ENCODE measurements around the gene ACOT11.

Gene ACOT11

DNA sequence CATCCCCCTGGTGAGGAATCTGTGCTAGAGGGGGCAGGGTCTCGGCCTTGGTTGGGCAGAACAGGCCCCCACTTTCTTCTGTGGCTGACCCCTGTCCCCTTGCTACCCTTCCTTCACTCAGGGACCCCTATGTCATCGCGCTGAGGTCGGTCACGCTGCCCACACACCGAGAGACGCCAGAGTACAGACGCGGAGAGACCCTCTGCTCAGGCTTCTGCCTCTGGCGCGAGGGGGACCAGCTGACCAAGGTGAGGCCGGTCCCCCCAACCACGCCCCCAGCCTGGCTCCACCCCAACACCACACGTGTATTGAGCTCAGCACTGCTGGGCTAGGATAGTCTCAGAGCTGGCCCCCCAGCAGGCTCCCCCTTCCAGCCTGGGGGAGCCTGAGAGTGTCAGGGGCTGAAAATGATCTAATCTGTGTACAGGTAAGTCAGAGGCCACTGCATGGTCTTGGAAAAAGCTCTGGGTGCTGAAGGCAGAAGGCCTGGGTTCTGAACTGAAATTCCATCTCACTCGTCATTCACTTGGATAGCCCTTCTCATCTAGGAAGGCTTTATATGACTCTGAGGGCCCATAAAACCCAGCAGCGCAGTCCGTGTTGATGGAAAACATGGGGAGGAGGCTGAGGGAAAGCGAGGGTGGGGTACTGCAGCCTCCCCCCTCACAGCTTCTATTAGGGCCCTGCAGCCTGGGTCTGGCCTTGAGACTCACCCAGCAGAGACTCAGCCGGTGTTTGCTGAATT, 60.0 kb downstream of the ACOT11 start:
- H3K27ac Mint-ChIP-seq = no peak overlapping the region
- TF ChIP-seq, protein P1, sequence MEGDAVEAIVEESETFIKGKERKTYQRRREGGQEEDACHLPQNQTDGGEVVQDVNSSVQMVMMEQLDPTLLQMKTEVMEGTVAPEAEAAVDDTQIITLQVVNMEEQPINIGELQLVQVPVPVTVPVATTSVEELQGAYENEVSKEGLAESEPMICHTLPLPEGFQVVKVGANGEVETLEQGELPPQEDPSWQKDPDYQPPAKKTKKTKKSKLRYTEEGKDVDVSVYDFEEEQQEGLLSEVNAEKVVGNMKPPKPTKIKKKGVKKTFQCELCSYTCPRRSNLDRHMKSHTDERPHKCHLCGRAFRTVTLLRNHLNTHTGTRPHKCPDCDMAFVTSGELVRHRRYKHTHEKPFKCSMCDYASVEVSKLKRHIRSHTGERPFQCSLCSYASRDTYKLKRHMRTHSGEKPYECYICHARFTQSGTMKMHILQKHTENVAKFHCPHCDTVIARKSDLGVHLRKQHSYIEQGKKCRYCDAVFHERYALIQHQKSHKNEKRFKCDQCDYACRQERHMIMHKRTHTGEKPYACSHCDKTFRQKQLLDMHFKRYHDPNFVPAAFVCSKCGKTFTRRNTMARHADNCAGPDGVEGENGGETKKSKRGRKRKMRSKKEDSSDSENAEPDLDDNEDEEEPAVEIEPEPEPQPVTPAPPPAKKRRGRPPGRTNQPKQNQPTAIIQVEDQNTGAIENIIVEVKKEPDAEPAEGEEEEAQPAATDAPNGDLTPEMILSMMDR (IDR thresholded peaks at IDR 0.05; ENCODE audit: unreplicated experiment in 3 of 3) = no peak
- no peaks in the 10 kb centered on the region for H3K36me3 Mint-ChIP-seq (ENCODE audit: low read depth)
- no peak overlapping the region for H3K4me3 Mint-ChIP-seq
- H3K27me3 Mint-ChIP-seq (ENCODE audit: low read depth) = peaks cover 5% of the 10 kb centered on the region
- no peaks in the 10 kb centered on the region for H3K4me1 Mint-ChIP-seq
- no peaks in the 10 kb centered on the region for H3K9me3 Mint-ChIP-seq

DNA sequence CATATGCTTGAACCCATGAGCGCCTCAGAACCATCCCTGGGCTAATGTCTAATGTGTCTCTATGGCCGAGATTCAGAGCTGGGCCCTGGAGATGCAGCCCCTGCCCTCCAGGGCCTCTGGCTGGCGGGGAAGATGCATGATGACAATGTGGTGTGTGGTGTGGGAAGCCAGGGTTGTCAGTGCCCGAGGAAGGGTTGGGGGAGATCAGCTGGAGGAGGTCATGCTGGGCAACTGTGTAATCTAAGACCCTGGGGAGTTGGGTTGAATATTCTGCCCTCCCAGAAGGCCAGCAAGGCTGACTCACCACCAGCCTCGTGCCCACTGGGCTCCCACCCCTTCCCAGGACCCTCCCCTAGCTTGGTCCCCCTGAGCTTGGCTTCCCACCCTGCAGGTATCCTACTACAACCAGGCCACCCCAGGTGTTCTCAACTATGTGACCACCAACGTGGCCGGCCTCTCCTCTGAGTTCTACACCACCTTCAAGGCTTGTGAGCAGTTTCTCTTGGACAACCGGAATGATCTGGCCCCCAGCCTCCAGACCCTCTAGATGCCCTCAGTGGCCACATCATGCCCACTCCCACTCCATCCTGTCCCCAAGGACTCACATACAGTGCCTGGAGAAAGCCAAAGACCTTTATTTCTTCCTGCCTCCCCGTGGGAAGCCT, 60.7 kb downstream of the ACOT11 start:
- Mint-ChIP-seq H3K4me1 (no peaks in the 10 kb centered on the region), H3K27ac (no peak overlapping the region), H3K9me3 (no peaks in the 10 kb centered on the region), H3K36me3 (ENCODE audit: low read depth) (no peaks in the 10 kb centered on the region), H3K4me3 (no peak overlapping the region), H3K27me3 (ENCODE audit: low read depth) (peaks cover 5% of the 10 kb centered on the region)
- TF ChIP-seq, protein P1 (IDR thresholded peaks at IDR 0.05; ENCODE audit: unreplicated experiment in 3 of 3) = no peak

DNA sequence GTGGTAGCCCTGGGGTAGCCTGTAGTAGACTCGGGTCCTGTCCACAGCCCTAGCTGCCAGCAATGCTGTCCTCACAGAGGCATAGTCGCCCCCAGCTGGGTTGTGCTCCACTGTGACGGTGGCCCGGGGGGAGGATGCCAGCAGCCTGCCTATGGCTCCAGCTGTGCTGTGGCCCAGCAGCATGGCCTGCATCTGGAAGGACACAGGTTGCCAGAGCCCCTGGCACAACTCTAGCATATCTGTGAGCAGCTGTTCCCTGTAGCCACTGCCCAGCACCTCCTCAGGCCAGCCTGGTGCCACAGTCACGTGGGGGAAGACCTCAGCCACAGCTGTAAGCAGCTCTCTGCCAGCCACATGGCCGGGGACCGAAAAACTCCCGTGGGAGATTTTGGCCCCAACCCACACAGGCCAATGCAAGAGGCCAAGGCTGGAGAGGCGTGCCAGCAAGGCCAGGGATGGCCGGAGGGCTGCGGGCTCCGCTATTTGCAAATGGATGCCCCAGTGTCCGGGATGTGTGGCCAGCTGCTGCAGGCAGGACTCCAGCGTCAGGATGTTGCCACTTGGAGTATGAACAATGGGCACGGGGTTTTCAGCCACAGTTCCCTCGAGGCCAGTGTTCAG, 61.4 kb downstream of the ACOT11 start:
- peaks cover 5% of the 10 kb centered on the region for H3K27me3 Mint-ChIP-seq (ENCODE audit: low read depth)
- no peaks in the 10 kb centered on the region for H3K4me1 Mint-ChIP-seq
- H3K9me3 Mint-ChIP-seq = no peaks in the 10 kb centered on the region
- H3K27ac Mint-ChIP-seq = no peak overlapping the region
- H3K4me3 Mint-ChIP-seq = no peak overlapping the region
- no peaks in the 10 kb centered on the region for H3K36me3 Mint-ChIP-seq (ENCODE audit: low read depth)
- TF ChIP-seq, protein P1 (IDR thresholded peaks at IDR 0.05; ENCODE audit: unreplicated experiment in 3 of 3) = no peak

DNA sequence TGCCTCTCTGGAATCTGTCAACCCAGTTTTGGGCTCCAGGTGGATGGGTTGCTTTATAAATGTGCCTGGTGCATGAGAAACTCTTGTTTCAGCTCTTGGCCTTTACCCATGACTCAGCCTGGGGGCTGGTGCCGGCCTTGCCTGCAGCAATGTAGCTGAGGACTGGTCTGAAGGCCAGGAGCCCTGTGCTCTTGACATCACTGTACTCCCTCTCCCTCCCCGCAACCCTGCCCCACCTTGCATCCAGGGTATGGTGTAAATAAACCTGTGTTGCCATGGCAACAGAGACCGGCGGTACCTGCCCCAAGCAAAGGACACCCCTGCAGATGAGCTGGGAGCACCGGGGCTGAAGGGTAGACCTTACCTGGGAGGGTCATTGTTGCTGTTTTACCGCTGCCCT, 62.0 kb downstream of the ACOT11 start:
- H3K36me3 Mint-ChIP-seq (ENCODE audit: low read depth) = no peaks in the 10 kb centered on the region
- no peaks in the 10 kb centered on the region for H3K4me1 Mint-ChIP-seq
- H3K9me3 Mint-ChIP-seq = no peaks in the 10 kb centered on the region
- H3K27me3 Mint-ChIP-seq (ENCODE audit: low read depth) = peaks cover 5% of the 10 kb centered on the region
- H3K4me3 Mint-ChIP-seq = no peak overlapping the region
- H3K27ac Mint-ChIP-seq = no peak overlapping the region
- TF ChIP-seq, protein P1 (IDR thresholded peaks at IDR 0.05; ENCODE audit: unreplicated experiment in 3 of 3) = no peak

DNA sequence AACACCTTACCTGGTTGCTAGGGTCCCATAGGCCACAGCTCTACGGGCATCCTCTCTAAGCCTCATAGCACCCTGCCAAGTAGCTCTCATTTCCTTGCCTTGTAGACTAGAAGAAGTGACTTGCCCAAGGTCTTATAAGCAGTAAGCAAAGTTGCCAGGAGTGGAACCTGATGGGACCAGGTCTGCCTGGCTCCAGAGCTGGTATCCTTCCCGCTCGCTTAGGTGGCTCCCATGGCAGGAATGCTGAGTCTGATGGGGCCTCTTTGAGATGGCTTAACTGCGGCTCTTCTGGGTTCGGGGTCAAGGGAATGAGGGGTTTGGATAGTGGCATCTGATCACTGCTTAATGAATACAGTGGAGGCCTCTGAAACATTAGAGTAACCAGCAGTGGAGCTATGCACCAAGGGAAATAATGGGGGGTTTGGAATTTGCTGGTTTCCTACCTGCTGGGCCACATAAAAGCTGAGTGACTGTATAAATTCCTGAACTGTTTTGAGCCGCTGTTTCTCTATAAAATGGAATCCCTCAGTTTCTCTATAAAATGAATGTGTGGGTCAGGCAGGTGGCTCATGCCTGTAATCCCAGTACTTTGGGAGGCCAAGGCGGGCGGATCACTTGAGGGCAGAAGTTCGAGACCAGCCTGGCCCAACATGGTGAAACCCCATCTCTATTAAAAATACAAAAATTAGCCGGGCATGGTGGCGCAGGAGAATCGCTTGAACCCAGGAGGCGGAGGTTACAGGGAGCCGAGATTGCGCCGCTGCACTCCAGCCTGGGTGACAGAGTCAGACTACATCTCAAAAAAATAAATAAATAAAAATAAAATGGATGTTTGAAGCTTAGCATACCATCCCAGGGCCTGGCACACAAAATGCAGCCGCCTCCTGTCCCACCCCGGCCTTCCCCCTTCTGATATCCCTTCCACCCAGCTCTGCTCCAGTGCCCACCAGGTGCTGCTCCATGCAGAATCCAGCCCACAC, 62.9 kb downstream of the ACOT11 start:
- H3K36me3 Mint-ChIP-seq (ENCODE audit: low read depth) = no peaks in the 10 kb centered on the region
- TF ChIP-seq, protein P1 (IDR thresholded peaks at IDR 0.05; ENCODE audit: unreplicated experiment in 3 of 3) = no peak
- H3K27me3 Mint-ChIP-seq (ENCODE audit: low read depth) = peaks cover 9% of the 10 kb centered on the region
- H3K9me3 Mint-ChIP-seq = no peaks in the 10 kb centered on the region
- no peaks in the 10 kb centered on the region for H3K4me1 Mint-ChIP-seq
- H3K4me3 Mint-ChIP-seq = no peak overlapping the region
- no peak overlapping the region for H3K27ac Mint-ChIP-seq
